ENCODE measurements around the gene GALNT6. TPM values are rescaled to one million over a fixed set of nuclear protein-coding genes. Genes with fewer than 3 reads are reported as not detected.
"Not testable (repeated sequence)": the region's sequence is repeated elsewhere in the genome, so short reads cannot be mapped to it uniquely, and the experiment has no call there.

GALNT6 gene
- total RNA-seq, 4 donors from 2014 or later, result 1.3 to 16.4 (median 4.7) TPM

GRCh38 chr12:51320311-51320694 is 70.9 kb downstream of the GALNT6 start:
- TF ChIP-seq POLR2A (IDR thresholded peaks at IDR 0.05), result no peak
- no peak for TF ChIP-seq CTCF (IDR thresholded peaks at IDR 0.05)
- H3K4me3 ChIP-seq (ENCODE audit: low read depth, poor library complexity, severe bottlenecking), result no peak overlapping the region
- 67 to 78% methylated on average over 4 of the region's 4 CpGs for WGBS, 2 donors
- DNase-seq (ENCODE audit: low spot score in 2 of 2), result no peak
- intact Hi-C loops (cut with DNase I; ENCODE audit: low total_unique reads), result no loop called here

- TF ChIP-seq CTCF (IDR thresholded peaks at IDR 0.05) (no peak), POLR2A (IDR thresholded peaks at IDR 0.05) (no peak)
- 57 to 58% methylated on average over 3 of the region's 3 CpGs for WGBS, 2 donors
- intact Hi-C loops (cut with DNase I; ENCODE audit: low total_unique reads), result no loop called here
- DNase-seq (ENCODE audit: low spot score in 2 of 2), result no peak
- no peak overlapping the region for H3K4me3 ChIP-seq (ENCODE audit: low read depth, poor library complexity, severe bottlenecking)
Measured at GRCh38 chr12:51318846-51319599, 72.2 kb downstream of the GALNT6 start.

- intact Hi-C loops (cut with DNase I; ENCODE audit: low total_unique reads), result not testable (repeated sequence)
- 83 to 86% methylated on average over 8 of the region's 8 CpGs for WGBS, 2 donors
Measured at GRCh38 chr12:51318057-51318806, 73.0 kb downstream of the GALNT6 start.

GRCh38 chr12:51311389-51311788 is 79.8 kb downstream of the GALNT6 start:
- TF ChIP-seq CTCF (IDR thresholded peaks at IDR 0.05) (no peak), POLR2A (IDR thresholded peaks at IDR 0.05) (no peak)
- intact Hi-C loops (cut with DNase I; ENCODE audit: low total_unique reads), result no loop called here
- WGBS, 2 donors, result 90 to 96% methylated on average over 1 of the region's 1 CpG
- DNase-seq (ENCODE audit: low spot score in 2 of 2), result no peak
- no peak overlapping the region for H3K4me3 ChIP-seq (ENCODE audit: low read depth, poor library complexity, severe bottlenecking)

More at GRCh38 chr12:51318057-51318806, 73.0 kb downstream of the GALNT6 start:
- not testable (repeated sequence) for DNase-seq (ENCODE audit: low spot score in 2 of 2); H3K4me3 ChIP-seq (ENCODE audit: low read depth, poor library complexity, severe bottlenecking)

- WGBS, 2 donors, result 71 to 78% methylated on average over 6 of the region's 6 CpGs
- TF ChIP-seq POLR2A (IDR thresholded peaks at IDR 0.05) (no peak), CTCF (IDR thresholded peaks at IDR 0.05) (no peak)
- no peak for DNase-seq (ENCODE audit: low spot score in 2 of 2)
- no peak overlapping the region for H3K4me3 ChIP-seq (ENCODE audit: low read depth, poor library complexity, severe bottlenecking)
- intact Hi-C loops (cut with DNase I; ENCODE audit: low total_unique reads), result no loop called here
Measured at GRCh38 chr12:51307655-51308593, 83.3 kb downstream of the GALNT6 start.

Measured in lower leg skin (tissue), 4 donors.